Gastroesophageal sphincter (tissue), 3 donors: ENCODE results near the gene NRXN3.

Source experiments
- CTCF ChIP-seq, 4 experiments: fragments of 200-600 bp in 2 of 4; fragments of 450-650 bp in 2 of 4; sonication (generic) in 1 of 4; IDR thresholded peaks; one replicate each; pipeline ENCODE4 v1.5.1; 2017 to 2019; ENCODE audit warnings: antibody characterized with exemption in 4 of 4, mild to moderate bottlenecking in 2 of 4, moderate library complexity in 2 of 4
- EP300 ChIP-seq: sonication (generic); formaldehyde crosslinking; IDR thresholded peaks from one replicate; pipeline ENCODE4 v1.6.1; 2017; ENCODE audit warnings: antibody characterized with exemption, mild to moderate bottlenecking
- POLR2AphosphoS5 ChIP-seq: sonication (generic); formaldehyde crosslinking; IDR thresholded peaks from one replicate; pipeline ENCODE4 v1.6.1; 2017; ENCODE audit warnings: antibody characterized with exemption

GRCh38 chr14:79491161-79491560 lies 1321.0 kb downstream of the NRXN3 start:
- TF ChIP-seq EP300 (no peak), POLR2AphosphoS5 (no peak), CTCF (IDR thresholded peaks at IDR 0.05) (no peak)
